Activated naive CD4-positive, alpha-beta T cell treated with anti-CD3 and anti-CD28 coated beads, Interleukin-2, amount 50 U/mL, for 24 hours (primary cell): Measurements from ENCODE around the gene SMAD4.
"Not testable (repeated sequence)": the region's sequence is repeated elsewhere in the genome, so short reads cannot be mapped to it uniquely, and the experiment has no call there.

Experiments used
- H3K27ac Mint-ChIP-seq: one replicate; pipeline ENCODE4 v1.8.0; 2021; ENCODE audit warnings: mild to moderate bottlenecking, mixed read lengths
- H3K27me3 Mint-ChIP-seq: one replicate; pipeline ENCODE4 v1.8.0; 2021; ENCODE audit warnings: mixed read lengths
- H3K36me3 Mint-ChIP-seq: one replicate; pipeline ENCODE4 v1.8.0; 2021; ENCODE audit warnings: mixed read lengths
- H3K4me1 Mint-ChIP-seq: one replicate; pipeline ENCODE4 v1.8.0; 2021; ENCODE audit warnings: mixed read lengths
- H3K4me3 Mint-ChIP-seq: one replicate; pipeline ENCODE4 v1.8.0; 2021; ENCODE audit warnings: mild to moderate bottlenecking, mixed read lengths
- H3K9me3 Mint-ChIP-seq: one replicate; pipeline ENCODE4 v1.8.0; 2021; ENCODE audit warnings: mixed read lengths

SMAD4 gene

DNA sequence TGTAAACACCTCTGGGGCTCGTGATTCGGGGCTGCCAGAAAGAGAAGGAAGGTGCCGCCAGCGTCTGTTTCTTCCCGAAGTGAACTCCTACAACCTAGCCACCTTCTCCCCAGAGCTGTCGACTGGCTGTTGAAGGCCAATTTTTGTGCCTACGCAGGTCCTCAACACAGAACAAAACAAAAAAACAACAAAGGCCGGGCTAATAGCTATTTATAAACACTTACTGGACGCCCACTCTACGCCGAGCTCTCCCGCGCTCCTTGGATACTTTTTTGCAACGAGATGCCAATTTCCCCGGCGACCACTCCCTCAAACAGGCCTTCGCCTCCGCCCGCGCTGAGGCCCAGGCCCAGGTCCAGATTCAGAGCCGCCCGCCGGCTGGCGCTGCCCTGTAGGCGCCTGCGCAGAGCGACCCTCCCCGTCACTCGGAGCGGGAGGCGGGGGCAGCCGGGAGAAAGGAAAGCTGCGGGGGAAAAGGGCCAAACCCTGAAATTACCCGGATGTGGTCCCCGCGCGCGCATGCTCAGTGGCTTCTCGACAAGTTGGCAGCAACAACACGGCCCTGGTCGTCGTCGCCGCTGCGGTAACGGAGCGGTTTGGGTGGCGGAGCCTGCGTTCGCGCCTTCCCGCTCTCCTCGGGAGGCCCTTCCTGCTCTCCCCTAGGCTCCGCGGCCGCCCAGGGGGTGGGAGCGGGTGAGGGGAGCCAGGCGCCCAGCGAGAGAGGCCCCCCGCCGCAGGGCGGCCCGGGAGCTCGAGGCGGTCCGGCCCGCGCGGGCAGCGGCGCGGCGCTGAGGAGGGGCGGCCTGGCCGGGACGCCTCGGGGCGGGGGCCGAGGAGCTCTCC is at the start of gene SMAD4:
TSS of gene SMAD4 (plus strand) at position 520 of the 843 bp plus-strand sequence. CDS start 16,834 bp downstream, outside the sequence.
- peak within 1 kb of the TSS; percentile 100 for H3K4me3 Mint-ChIP-seq
- peaks cover 53% of the 10 kb centered on the region for H3K4me1 Mint-ChIP-seq
- H3K9me3 Mint-ChIP-seq = no peaks in the 10 kb centered on the region
- no peaks in the 10 kb centered on the region for H3K27me3 Mint-ChIP-seq
- peak within 1 kb of the TSS; percentile 99 for H3K27ac Mint-ChIP-seq
- H3K36me3 Mint-ChIP-seq = peaks cover 6% of the 10 kb centered on the region

DNA sequence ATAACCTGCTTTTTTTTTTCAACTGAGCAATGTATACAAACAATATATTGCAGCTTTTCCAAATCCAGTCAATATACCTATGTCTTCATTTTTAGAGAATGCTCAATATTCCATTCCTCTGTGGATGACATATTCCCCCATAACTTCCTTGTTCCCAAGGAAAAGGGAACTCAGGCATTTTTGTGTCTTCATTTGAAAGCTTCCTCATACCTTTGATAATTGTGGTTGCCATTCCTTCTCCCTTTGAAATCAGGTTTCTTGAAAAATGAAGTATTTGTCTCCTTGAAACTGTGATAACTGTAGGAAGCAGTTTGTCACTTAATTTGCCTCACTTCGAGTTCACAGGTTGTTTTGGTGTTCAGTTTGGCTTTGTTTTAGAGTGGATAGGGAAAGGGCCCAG is 48.6 kb upstream of the SMAD4 start:
- H3K9me3 Mint-ChIP-seq = no peaks in the 10 kb centered on the region
- no peaks in the 10 kb centered on the region for H3K27me3 Mint-ChIP-seq
- peaks cover 7% of the 10 kb centered on the region for H3K4me1 Mint-ChIP-seq
- no peak overlapping the region for H3K27ac Mint-ChIP-seq
- peaks cover 24% of the 10 kb centered on the region for H3K36me3 Mint-ChIP-seq
- no peak overlapping the region for H3K4me3 Mint-ChIP-seq

DNA sequence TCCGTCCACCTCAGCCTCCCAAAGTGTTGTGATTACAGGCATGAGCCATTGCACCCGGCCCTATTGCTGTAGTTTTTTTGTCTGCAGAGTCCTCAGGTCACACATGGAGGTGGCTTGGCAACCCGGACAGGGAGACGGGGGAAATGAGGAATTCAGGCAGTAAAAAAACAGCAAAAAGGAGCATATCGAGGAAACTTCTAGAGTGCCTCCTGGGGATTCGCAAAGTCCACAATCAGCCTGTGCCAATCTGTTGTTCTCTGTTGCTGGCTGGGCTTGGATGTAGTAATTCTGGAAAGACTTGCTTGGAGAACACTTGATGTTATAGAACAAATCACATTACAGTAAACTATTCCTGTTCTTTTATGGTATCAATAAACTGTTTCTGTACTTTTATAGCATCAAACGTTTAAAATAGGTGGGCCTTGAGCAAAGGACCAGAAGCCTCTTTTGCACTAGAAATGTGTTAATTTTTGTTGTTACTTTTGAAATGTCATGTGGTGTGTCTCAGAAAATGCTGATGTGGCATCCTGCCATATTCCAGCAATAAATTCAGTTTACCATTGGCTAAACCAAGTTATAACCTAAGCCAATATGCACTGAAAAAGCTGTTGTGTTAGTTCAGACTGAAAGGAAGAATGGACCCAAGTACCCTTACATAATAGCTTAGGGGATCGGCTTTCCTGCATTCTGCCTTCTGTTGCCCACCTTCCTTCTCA is 47.8 kb upstream of the SMAD4 start:
- H3K9me3 Mint-ChIP-seq = no peaks in the 10 kb centered on the region
- peaks cover 21% of the 10 kb centered on the region for H3K36me3 Mint-ChIP-seq
- H3K27ac Mint-ChIP-seq = no peak overlapping the region
- H3K27me3 Mint-ChIP-seq = no peaks in the 10 kb centered on the region
- H3K4me1 Mint-ChIP-seq = peaks cover 7% of the 10 kb centered on the region
- no peak overlapping the region for H3K4me3 Mint-ChIP-seq

DNA sequence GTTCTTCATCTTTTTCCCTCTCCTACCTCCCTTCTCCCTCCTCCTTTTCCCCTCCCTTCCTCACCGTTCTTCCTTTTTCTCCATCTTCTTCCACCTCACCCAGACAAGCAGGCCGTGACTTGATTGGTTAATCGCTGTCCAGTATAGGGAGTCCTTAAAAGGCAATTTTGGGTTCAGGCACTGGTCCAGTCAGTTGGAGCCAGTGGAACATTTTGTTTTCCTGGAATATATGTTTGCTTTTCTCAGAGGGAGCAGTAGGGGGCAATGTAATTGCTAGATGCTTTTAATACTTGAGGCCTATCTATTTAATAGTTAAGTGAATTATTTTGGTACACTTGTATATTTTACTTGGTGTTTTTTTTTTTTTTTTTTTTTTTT is 47.2 kb upstream of the SMAD4 start:
- no peak overlapping the region for H3K27ac Mint-ChIP-seq
- H3K36me3 Mint-ChIP-seq = peaks cover 20% of the 10 kb centered on the region
- H3K9me3 Mint-ChIP-seq = no peaks in the 10 kb centered on the region
- no peak overlapping the region for H3K4me3 Mint-ChIP-seq
- H3K4me1 Mint-ChIP-seq = peaks cover 7% of the 10 kb centered on the region
- no peaks in the 10 kb centered on the region for H3K27me3 Mint-ChIP-seq

GRCh38 chr18:50986360-50987087 is 43.5 kb upstream of the SMAD4 start:
- H3K9me3 Mint-ChIP-seq = no peaks in the 10 kb centered on the region
- peaks cover 5% of the 10 kb centered on the region for H3K4me1 Mint-ChIP-seq
- peaks cover 7% of the 10 kb centered on the region for H3K36me3 Mint-ChIP-seq
- no peaks in the 10 kb centered on the region for H3K27me3 Mint-ChIP-seq
- H3K4me3 Mint-ChIP-seq = no peak overlapping the region
- H3K27ac Mint-ChIP-seq = no peak overlapping the region

GRCh38 chr18:50987261-50987660 is 42.8 kb upstream of the SMAD4 start:
- H3K36me3 Mint-ChIP-seq = peaks cover 7% of the 10 kb centered on the region
- H3K4me3 Mint-ChIP-seq = no peak overlapping the region
- H3K27me3 Mint-ChIP-seq = no peaks in the 10 kb centered on the region
- H3K9me3 Mint-ChIP-seq = no peaks in the 10 kb centered on the region
- H3K4me1 Mint-ChIP-seq = peaks cover 3% of the 10 kb centered on the region
- no peak overlapping the region for H3K27ac Mint-ChIP-seq

DNA sequence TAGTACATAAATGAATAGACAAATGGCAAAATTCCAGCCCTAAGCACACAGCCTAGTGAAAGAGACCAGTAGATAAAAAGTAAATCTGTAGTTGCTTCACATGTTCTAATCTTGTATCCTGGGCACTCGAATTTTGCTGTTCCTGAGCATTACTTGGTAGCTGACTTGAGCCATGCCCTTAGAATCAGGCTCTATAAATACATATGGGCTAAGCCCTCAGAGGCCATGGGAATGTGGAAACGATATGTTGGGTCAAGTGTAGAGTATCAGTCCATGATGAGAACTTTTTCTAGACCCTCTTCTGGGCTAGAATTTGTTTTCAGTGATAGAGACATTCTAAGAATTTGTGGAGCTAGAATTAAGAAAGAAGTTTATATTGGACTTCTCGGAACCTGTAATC is 40.3 kb upstream of the SMAD4 start:
- Mint-ChIP-seq H3K27me3 (no peaks in the 10 kb centered on the region), H3K27ac (no peak overlapping the region), H3K4me3 (no peak overlapping the region), H3K36me3 (peaks cover 7% of the 10 kb centered on the region), H3K9me3 (no peaks in the 10 kb centered on the region), H3K4me1 (no peaks in the 10 kb centered on the region)

- Mint-ChIP-seq H3K27ac (no peak overlapping the region), H3K4me1 (no peaks in the 10 kb centered on the region), H3K9me3 (peaks cover 5% of the 10 kb centered on the region), H3K27me3 (no peaks in the 10 kb centered on the region), H3K36me3 (peaks cover 3% of the 10 kb centered on the region), H3K4me3 (no peak overlapping the region)
These were observed 37.7 kb upstream of the SMAD4 start for GRCh38 chr18:50992351-50992762.

DNA sequence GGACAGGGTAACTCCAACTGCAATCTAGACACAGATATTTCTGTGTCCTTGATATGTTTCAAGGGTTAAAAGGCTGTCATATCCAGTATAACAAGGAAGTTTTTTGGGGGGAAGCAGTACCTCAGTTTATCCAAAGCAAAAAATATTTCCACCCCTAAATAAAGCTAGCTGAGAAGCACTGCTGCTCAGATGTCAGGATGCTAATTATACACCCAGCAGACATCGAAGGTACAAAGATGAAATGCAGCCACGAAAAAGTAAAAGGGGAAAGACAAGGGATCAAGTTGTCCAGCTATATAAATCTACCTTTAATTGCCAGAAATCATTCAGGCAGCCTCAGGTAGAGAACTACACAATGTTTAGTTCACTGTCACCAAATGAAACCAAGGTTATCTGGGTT is 36.0 kb upstream of the SMAD4 start:
- no peak overlapping the region for H3K27ac Mint-ChIP-seq
- no peak overlapping the region for H3K4me3 Mint-ChIP-seq
- no peaks in the 10 kb centered on the region for H3K4me1 Mint-ChIP-seq
- no peaks in the 10 kb centered on the region for H3K27me3 Mint-ChIP-seq
- H3K9me3 Mint-ChIP-seq = peaks cover 5% of the 10 kb centered on the region
- H3K36me3 Mint-ChIP-seq = no peaks in the 10 kb centered on the region

DNA sequence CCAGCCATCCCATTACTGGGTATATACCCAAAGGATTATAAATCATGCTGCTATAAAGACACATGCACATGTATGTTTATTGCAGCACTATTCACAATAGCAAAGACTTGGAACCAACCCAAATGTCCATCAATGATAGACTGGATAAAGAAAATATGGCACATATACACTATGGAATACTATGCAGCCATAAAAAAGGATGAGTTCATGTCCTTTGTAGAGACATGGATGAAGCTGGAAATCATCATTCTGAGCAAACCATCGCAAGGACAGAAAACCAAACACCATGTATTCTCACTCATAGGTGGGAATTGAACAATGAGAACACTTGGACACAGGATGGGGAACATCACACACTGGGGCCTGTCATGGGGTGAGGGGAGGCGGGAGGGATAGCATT is 26.8 kb upstream of the SMAD4 start:
- H3K27me3 Mint-ChIP-seq, H3K9me3 Mint-ChIP-seq, H3K4me3 Mint-ChIP-seq, H3K36me3 Mint-ChIP-seq, H3K4me1 Mint-ChIP-seq, H3K27ac Mint-ChIP-seq: not testable (repeated sequence)

GRCh38 chr18:51006061-51006818 is 23.8 kb upstream of the SMAD4 start:
- peaks cover 4% of the 10 kb centered on the region for H3K36me3 Mint-ChIP-seq
- no peaks in the 10 kb centered on the region for H3K4me1 Mint-ChIP-seq
- H3K27ac Mint-ChIP-seq = no peak overlapping the region
- H3K9me3 Mint-ChIP-seq = no peaks in the 10 kb centered on the region
- H3K4me3 Mint-ChIP-seq = no peak overlapping the region
- no peaks in the 10 kb centered on the region for H3K27me3 Mint-ChIP-seq

DNA sequence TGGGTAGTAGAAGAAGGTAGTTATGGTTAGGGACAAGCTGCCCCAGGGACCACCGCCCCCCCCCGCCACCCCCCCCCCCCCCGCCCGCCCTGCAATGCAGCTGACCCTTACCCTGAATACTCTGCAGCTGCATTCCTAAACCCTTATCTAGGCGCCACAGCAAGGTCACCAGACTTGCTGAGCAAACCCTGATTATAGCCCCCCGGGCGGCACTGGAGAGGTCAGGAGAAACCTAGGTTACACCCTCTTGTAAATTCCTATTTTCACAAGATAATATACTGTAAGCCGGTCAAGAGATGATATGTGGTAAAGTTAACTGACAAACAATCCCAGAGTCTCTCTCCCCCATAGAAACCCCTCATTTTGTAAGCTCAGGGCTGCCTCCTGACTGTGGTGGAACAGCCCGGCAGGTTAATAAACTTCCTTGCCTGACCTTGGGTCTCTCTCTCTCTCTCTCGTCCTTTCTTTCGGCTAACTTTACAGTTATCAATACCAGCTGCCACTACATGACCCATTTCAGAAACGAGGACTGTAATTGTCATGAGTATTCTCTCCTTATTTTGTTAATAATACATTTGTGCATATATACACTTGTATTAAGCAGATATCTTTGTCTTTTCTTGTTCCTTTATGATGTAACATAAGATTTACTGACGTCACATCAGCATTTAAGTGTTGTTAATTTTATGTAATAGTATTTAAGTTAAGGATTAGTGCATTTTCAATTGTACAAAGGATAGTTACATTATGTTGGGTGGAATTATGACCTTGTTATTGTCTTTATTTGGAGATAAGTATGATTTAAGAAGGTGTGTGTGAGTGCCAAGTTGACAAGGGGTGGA is 22.8 kb upstream of the SMAD4 start:
- Mint-ChIP-seq H3K36me3 (peaks cover under 1% of the 10 kb centered on the region), H3K4me3 (no peak overlapping the region), H3K27me3 (no peaks in the 10 kb centered on the region), H3K27ac (no peak overlapping the region), H3K4me1 (no peaks in the 10 kb centered on the region), H3K9me3 (no peaks in the 10 kb centered on the region)

- Mint-ChIP-seq H3K27ac (no peak overlapping the region), H3K27me3 (no peaks in the 10 kb centered on the region), H3K4me3 (no peak overlapping the region), H3K9me3 (no peaks in the 10 kb centered on the region), H3K36me3 (no peaks in the 10 kb centered on the region), H3K4me1 (no peaks in the 10 kb centered on the region)
These were observed 22.2 kb upstream of the SMAD4 start for GRCh38 chr18:51007790-51008139.

DNA sequence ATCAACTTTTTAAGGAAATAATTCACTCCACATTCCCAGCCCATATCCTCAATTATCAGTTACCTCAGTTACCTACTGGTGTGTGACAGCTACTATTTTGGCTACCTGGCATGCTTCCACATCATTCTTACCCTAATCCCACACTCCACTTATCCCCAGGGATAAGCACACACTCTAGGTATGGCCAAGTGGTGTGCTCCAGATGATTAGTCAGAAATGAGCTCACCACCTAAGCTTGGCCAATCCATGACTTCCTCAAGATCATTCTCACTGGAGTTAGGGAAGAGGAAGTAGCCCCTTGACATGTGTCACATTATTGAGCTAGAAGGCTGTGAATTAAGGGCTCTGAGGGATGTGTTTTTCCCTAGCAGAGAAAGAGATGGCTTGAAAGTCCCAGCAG is 20.9 kb upstream of the SMAD4 start:
- Mint-ChIP-seq H3K36me3 (no peaks in the 10 kb centered on the region), H3K27ac (no peak overlapping the region), H3K9me3 (no peaks in the 10 kb centered on the region), H3K4me1 (no peaks in the 10 kb centered on the region), H3K4me3 (no peak overlapping the region), H3K27me3 (no peaks in the 10 kb centered on the region)

GRCh38 chr18:51010218-51010617 is 19.8 kb upstream of the SMAD4 start:
- Mint-ChIP-seq H3K9me3 (no peaks in the 10 kb centered on the region), H3K27me3 (no peaks in the 10 kb centered on the region), H3K36me3 (peaks cover 2% of the 10 kb centered on the region), H3K27ac (no peak overlapping the region), H3K4me1 (no peaks in the 10 kb centered on the region), H3K4me3 (no peak overlapping the region)
